Epithelial cell of proximal tubule (primary cell): Measurements from ENCODE around the gene LAIR1. TPM values are rescaled to one million over a fixed set of nuclear protein-coding genes. Genes with fewer than 3 reads are reported as not detected.

Source experiments
- DNase-seq: peaks from one replicate; pipeline ENCODE4 v3.0.0-alpha.2; 2011; ENCODE audit warnings: low read depth
- H3K4me3 ChIP-seq: 2 replicates; pipeline ENCODE4 v1.5.1; 2011; ENCODE audit warnings: low read depth, mild to moderate bottlenecking, low read length
- CTCF ChIP-seq: conservative IDR thresholded peaks from 2 replicates; pipeline ENCODE4 v1.5.1; 2012; ENCODE audit warnings: low read depth, mild to moderate bottlenecking, low read length
- total RNA-seq: library from RNA; depleted of rRNA; stranded (reverse); fragments of >200 nt; gene quantifications from 2 replicates; pipeline ENCODE4 v1.2.3, GENCODE V29; 2015

Gene LAIR1
- total RNA-seq, 1 donor from 2014 or later: not detected

GRCh38 chr19:54319892-54320670, 44.6 kb downstream of the LAIR1 start:
- no peak overlapping the region for H3K4me3 ChIP-seq
- no peak for TF ChIP-seq CTCF
- no peak for DNase-seq

GRCh38 chr19:54319049-54319448, 45.7 kb downstream of the LAIR1 start:
- no peak overlapping the region for H3K4me3 ChIP-seq
- no peak for TF ChIP-seq CTCF
- no peak for DNase-seq

GRCh38 chr19:54317965-54318240, 46.8 kb downstream of the LAIR1 start:
- DNase-seq: no peak
- no peak overlapping the region for H3K4me3 ChIP-seq
- TF ChIP-seq CTCF: no peak

- DNase-seq: no peak
- TF ChIP-seq CTCF: no peak
- H3K4me3 ChIP-seq: no peak overlapping the region
Observed at GRCh38 chr19:54317108-54317964, 47.4 kb downstream of the LAIR1 start.

GRCh38 chr19:54316746-54317107, 48.0 kb downstream of the LAIR1 start:
- DNase-seq: no peak
- TF ChIP-seq CTCF: no peak
- no peak overlapping the region for H3K4me3 ChIP-seq

- no peak for TF ChIP-seq CTCF
Observed at GRCh38 chr19:54315956-54316355, 48.8 kb downstream of the LAIR1 start.

More at GRCh38 chr19:54315956-54316355, 48.8 kb downstream of the LAIR1 start:
- H3K4me3 ChIP-seq: no peak overlapping the region
- no peak for DNase-seq
